GM21723 (cell line): Measurements from ENCODE around the gene BMPR1A.

ENCODE experiments used
- ATAC-seq: cut with Tn5 transposase; IDR thresholded peaks from one replicate; pipeline ENCODE4 v1.9.1; 2021; ENCODE audit warnings: mild to moderate bottlenecking, moderate library complexity; ENCODE audit not compliant: unreplicated experiment

Gene BMPR1A

DNA sequence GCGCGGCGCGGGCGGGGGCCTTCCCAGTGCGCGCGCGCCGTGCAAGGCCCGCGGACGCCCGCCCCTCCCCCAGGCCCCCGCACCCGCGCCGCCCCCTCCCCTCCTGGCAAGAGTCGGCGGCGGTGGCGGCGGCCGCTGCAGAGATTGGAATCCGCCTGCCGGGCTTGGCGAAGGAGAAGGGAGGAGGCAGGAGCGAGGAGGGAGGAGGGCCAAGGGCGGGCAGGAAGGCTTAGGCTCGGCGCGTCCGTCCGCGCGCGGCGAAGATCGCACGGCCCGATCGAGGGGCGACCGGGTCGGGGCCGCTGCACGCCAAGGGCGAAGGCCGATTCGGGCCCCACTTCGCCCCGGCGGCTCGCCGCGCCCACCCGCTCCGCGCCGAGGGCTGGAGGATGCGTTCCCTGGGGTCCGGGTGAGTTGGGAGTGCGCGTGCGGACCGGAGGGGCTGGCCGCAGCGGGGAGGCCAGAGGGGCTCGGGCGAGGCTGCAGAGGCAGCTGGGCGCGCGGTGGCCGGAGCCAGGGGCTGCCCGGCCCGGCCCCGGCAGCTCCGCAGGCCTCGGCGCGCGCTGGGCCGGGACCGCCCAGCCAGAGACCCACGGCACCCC lies at the start of gene BMPR1A:
BMPR1A (plus strand) TSS at position 109 of the 602 bp plus-strand sequence. CDS start 119,400 bp downstream, outside the sequence.
- peak; percentile 35 for ATAC-seq

DNA sequence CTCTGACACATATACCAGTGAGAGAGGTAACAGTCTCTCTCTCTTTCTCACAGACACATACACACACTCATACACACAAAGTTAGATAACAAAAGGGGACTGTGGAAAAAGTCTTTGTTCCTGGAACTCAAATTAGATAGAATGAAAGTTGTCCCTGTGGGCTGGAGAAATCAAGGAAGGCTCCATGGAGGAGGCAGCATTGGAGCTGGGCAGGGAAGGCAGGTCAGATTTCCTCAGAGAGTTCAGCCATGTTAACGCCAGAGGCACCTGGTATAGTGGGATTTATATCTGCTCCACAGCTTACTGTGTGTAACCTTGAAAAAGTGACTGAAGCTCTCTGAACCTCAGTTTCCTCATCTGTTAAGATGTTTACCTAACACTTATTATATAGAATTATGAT lies 49.4 kb upstream of the BMPR1A start:
- no peak for ATAC-seq

DNA sequence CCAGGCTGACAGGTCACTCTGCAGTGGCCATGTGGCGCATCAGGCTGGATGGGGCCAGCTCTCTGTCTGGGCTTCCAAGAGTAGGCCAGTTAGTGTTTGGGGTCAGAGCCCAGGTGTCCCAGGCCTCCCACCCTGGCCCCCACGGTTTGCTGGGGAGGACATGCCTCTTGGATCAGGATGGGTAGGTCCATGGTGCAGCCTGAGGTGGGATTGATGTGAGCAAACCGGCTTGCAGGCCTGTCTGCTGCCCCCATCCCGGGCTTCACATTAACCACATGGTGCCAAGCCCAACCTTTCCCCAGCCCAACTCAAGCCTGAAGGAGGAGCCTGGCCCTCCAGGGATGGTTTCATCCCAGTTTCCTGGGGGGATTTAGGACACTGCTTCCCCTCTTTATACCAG lies 48.9 kb upstream of the BMPR1A start:
- ATAC-seq = no peak

DNA sequence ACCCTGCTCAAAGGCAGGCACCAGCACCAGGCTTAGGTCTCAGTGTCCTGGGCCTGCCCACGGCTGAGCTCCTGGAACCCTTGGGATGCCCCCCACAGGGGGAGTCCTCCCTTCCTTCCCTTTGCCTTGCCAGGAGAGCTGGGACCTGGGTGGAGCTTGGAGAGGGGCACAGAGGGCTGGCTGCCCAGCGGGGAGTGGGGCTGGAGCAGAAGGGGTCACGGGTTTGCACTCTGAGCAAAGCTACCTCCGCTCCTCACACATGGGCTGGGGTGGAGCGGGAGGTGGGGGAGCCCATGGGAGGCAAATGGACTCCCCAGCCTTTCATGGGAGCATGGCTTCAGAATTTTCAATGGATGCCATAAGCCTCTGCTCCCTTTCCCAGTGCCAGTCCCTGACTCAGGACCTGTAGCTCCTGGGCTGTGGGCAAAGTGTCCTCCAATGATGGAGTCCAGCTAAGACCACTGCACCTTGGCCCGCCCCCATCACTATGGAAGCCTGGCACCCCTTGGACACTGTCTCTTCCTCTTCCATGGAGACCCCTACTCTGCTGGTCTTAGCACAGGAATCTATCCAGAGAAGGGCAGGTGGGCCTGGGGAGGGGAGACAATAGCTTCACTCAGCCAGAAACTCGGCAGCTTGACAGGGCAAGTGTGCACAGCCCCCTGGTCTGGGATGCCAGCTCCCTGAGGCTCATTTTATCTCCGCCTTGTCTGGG lies 48.2 kb upstream of the BMPR1A start:
- no peak for ATAC-seq

DNA sequence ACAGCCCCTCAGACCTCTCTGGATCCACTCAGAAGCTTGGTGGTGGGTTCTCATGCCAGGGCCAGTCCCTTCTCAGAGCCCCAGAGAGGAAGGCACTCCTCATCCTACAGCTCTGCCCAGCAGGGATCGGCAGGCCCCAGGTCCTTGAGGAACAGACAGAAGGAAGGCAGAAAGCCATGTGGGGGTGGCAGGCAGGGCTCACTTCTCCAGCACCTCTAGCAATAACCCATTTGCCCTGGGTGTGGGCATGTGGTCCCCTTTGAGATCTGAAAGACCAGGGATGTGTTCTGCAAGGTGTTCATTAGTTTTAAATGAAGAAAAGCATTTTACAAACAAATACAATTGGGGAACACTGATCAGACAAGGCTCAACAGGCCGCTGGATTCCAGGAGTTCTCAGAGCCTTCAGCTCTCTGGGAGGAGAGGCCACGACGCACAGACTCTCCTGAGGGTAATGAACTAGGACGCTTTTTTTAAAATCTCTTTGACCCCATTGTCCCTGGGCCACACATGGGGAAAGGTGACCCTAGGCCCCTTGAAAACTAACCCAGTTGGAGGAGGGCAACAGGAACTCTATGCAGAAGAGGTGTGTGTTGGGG lies 47.5 kb upstream of the BMPR1A start:
- no peak for ATAC-seq

DNA sequence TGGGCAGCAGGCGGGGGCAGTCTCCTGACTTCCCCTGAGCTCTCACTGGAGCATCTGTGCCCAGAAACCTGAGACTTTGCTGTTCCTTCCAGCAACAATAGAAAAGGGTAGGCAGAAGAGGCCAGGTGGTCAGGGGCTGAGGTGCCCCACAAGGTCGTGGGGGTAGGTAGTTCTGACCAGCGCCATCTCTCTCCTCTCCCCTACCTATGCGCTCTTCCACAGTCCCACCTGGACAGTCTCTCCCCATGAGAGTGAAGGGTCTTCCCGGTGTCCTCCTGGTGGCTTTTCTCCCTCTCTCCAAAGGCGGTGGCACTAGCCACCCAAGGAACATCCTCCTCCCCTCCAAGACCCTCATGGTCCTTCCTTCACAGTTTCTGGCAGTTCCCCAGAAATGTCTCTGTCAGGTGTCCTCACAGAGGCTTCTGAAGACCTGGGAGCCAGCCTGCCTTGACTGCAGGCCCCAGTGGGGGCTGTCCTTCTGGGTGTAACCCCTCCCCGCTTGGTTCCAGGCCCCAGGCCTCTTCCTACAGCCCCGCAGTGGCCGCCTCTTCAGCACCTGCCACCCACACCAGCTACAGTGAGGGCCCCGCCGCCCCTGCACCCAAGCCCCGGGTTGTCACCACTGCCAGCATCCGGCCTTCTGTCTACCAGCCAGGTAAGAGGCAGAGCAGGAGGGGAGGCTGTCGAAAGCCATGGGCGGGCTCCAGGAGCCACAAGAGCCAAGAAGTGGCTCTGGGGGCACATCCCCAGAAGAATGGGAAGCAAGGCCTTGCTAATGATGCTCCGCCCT lies 46.8 kb upstream of the BMPR1A start:
- ATAC-seq = no peak

DNA sequence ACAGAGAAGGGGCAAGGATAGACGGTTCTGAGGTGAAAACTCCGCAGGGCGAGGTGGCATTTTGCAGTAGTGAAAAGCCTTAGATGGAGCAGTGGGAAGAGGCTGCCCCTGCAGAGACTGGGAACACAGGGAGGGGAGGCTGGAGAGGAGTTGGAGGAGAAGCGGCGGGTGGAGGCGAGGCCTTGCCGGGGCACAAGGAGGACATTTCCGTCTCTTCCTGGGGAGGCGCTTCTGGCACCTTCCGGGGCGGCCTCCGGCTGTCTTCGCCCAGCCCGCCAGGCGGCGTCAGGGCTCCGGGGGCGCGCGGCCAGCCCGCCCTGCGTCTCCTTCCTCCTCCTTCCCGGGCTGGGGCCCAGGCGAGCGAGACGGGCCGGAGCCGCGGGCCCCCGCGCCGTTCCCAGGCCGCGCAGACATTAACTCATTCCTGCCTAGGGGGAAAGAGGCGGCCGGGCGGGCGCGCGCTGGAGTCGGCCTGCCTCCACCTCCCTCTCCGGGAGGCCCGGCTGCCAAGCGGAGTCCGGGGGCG lies 45.4 kb upstream of the BMPR1A start:
- ATAC-seq = peak; percentile 88

DNA sequence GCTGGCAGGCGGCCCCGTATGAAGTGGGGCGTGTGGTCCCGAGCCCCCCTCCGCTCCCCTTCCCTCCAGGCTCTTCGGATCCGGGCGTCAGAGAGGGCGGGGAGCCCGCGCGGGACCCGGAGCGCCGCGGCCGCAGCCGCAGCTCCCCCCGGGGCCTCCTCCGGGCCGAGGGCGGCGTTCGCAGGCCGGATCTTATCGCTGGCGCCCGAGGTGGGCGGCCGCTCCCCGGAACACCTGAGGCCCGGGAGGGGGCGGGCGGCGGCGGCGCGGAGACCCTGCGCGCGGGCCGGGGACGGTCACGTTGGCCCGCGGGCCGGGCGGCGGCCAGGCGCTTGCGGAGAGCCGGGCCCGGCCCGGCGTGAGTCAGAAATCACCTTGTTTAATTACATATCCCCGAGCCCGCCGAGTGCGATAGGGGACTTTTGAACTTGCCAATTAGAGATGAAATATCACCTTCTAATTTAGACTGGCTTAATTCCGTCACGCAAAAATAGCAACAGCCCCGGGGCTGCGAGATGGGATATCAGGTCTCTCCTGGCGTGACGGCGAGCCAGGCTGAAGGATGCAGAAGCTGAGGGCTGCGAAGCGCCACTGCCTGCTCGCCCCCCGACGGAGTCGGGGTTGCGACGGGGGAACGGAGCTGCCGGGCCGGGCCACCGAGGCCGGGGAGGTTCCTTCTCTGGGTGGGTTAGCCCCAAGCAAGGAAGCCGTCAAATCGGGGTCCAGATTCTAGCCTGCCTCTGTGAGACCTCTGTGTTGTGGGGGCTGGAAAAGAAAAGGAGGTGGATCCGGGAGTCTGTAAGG lies 44.7 kb upstream of the BMPR1A start:
- ATAC-seq = peak; percentile 43

DNA sequence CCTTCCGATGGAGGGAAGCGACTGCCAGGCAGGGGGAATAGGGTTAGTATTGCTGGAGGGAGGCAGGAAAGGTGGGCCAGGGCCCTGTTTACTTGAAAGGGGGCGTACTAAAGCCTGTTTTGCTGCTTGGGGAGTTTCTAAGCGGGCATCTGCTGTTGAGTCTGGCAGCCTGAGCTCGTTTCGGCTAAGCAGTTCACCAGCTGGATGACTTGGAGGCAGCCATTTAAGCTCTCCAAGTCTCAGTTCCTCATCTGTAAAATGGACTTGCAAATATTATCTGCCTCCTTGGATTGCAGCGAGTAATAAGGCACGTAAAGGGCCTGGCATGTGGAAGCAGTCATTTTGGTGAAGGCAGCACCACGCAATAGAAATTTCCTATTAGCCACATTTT lies 44.1 kb upstream of the BMPR1A start:
- peak; percentile 28 for ATAC-seq

DNA sequence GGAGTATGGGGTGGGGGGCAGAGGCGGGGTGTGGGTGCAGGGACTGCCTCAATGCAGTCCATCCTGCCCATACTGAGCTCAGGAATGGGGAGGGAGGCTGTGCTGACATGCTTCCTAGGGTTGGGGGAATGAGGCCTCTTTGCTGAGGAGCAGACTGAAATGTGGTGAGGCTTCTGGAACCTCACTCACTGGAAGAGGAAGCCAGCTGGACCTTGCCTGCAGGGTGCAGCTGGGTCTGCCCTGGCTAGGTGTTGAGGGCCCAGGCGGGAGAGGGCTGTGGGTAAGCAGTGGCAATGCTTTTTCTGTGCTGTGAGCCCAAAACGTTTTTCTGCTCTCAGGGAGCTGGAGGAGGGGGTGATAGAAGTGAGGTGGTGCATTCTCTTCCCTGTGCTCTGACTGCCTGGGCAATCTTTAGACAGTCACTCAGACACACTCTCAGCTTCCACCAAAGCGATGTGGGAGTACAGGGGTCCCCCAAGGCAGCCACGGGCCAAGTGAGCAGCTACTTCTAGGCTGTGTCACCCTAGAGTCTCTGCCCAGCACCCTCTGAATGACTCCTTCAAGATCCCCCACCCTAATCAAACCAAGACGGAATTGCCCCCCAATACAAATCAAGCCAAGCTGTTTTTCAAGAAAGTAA lies 41.1 kb upstream of the BMPR1A start:
- ATAC-seq = no peak

DNA sequence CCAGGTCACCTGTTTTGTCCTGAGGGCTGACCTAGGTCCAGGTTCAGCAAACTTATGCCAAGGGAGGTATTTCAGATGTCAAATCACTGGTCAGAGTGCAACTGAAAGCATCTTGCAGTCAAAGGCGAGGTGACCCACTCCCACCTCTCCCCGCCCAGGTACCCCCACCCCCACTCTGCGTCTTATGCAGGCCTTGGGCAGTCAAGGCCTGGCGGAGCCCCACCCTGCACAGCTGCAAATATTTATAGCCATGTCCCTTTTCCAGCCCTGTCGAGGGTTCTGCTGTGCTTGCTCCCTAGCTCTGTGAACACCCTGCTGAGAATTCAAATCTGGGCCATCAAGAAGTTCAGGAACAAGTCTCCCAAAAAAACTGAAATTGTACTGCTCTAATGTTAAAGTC lies 40.6 kb upstream of the BMPR1A start:
- ATAC-seq = no peak

DNA sequence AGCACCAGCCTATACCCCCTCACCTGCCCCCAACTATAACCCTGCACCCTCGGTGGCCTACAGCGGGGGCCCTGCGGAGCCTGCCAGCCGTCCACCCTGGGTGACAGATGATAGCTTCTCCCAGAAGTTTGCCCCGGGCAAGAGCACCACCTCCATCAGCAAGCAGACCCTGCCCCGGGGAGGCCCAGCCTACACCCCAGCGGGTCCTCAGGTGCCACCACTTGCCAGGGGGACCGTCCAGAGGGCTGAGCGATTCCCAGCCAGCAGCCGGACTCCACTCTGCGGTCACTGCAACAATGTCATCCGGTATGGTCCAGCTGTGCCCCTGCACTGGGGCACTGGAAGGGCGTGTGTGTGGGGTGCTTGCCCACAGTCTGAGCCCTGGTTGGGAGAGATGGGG lies 40.0 kb upstream of the BMPR1A start:
- no peak for ATAC-seq

DNA sequence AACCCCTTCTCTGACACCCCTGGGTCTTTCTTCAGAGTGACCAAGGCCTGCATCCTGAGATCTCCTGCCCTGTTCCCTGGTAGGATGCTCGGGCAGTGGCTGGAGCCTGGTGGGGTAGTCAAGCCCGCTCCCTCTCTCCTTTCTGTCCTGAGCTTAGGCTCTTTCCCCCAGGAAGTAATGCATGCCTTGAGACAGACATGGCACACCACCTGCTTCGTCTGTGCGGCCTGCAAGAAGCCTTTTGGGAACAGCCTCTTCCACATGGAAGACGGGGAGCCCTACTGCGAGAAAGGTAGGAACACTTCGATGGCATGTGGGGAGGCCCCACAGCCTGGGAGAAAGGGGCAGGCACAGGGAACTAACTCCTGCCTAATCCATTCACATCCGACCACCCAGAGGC lies 37.9 kb upstream of the BMPR1A start:
- no peak for ATAC-seq

DNA sequence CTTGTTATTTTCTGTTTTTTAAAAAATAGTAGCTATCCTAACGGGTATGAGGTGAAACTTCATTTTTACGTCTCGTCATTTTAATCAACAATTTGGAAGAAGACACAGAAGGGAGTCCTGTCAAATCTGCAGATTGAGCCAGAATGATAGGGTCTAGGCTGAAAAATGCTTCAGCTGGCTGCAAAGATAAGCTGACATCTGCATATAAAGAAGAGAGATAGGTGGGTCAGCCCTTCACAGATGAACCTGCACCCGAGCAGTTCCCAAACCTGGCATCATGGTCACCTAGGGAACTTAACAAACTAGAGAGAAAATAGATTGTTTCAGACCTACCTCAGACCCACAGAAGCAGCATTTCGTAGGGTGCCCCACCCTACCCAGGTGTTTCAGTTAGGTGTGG lies 35.2 kb upstream of the BMPR1A start:
- ATAC-seq = no peak

DNA sequence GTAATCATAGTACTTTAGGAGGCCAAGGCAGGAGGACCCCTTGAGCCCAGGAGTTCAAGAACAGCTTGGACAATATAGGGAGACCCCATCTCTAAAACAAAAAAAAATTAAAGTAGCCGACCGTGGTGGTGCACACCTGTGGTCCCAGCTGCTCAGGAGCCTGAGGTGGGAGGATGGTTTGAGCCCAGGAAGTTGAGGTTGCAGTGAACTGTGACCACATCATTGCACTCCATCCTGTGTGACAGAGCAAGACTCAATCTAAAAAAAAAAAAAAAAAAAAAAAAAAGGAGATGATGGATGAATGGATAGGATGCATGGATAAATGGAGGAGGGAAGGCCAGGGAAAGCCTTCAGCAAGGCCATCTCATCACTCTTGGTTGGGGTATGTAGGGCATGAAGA lies 33.4 kb upstream of the BMPR1A start:
- ATAC-seq = no peak

DNA sequence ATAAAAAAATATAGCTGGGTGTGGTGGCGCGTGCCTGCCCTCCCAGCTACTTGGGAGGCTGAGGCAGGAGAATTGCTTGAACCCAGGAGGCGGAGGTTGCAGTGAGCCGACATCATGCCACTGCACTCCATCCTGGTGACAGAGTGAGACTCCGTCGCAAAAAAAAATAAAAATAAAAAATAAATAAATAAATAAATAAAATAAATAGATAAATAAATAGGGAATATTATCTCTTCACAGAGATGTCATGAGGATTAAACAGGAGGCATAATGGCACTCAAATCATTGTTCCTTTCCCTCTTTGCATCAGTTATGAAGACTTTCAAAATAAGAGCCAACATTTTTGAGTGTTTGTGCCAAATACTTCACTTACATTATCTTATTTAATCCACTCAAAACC lies 32.0 kb upstream of the BMPR1A start:
- ATAC-seq = no peak

DNA sequence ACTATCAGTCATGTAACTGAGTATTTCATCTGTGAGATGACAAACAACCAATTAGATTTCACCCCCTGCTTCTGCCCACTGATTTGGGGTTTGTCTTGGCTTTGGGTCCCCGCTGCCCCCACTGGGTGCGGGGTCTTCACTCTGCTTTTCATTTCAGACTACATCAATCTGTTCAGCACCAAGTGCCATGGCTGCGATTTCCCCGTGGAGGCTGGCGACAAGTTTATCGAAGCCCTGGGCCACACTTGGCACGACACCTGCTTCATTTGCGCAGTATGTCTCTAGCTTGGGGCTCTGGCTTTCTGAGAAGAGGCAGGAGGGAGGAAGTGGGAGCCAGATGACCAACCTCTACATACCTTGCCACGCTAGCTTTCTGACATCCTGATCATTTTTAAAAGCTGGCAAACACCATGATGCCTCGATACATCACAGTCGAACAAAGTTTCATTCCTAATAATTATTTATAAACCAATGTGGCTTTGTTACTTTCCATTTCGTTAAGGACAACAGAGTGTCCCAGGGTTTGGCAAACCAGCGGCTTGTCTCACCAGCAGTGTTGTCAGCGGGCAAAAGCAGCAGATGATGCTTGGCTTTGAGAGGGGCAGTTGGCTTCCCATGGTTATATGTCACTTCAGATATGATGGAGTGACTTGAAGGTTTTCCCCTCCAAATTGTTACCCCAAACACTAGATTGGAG lies 30.3 kb upstream of the BMPR1A start:
- no peak for ATAC-seq

DNA sequence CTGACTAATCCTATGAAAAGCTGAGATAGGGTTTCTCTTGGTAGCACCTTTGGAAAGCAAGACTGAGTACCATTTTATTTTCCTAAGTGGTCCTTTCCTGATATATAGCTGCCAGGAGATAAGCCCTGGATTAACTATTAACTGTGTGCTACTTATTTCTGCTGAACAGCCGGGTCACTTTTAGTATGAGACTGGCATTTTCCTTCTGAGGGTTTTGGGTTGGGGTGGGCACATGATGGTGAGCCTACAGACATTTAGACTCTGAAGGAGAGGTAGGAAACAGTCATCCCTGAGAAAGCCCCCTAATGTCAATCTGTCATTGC lies 29.8 kb upstream of the BMPR1A start:
- ATAC-seq = no peak

DNA sequence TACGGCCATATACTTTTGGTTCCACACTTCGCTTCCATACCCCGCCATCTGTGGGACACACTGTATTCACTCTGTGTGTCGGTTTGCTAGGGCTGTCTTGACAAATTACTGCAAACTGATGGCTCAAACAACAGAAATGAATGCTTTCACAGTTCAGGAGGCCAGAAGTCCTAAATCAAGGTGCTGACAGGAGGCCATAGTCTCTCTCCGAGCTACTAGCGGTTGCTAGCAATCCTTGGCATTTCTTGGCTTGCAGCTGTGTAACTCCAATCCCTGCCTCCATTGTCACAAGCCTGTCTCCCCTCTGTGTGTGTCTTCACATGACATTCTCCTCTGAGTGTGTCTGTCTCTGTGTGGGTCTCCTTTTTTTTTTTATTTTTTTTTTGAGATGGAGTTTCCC lies 28.9 kb upstream of the BMPR1A start:
- ATAC-seq = no peak

DNA sequence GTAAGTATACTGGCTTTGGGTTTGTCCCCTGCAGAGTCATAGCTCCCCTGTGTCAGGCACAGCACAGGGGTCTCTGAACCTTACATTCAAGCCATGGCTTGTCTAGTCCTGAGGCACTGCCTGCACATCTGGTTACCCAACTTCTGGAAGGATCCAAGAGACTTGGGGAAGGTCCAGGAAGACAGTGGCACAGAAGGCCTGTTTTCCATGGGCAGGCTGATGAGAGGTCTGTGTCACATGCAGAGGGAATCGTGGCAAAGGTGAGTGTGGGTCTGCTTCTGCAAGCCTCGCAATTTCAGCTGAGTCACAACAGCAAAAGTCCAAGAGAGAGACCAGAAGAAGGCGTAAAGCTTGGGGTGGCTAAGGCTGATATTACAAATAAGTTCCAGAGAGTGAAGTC lies 28.4 kb upstream of the BMPR1A start:
- no peak for ATAC-seq
